Endothelial cell of umbilical vein (primary cell): ENCODE data around the gene SULT1E1.

Source experiments
- CTCF ChIP-seq, 2 donors: IDR thresholded peaks; 1 replicate in 1 of 2; 2 replicates in 1 of 2; pipeline ENCODE4 v1.5.1; 2011; ENCODE audit warnings: low read length in 2 of 2, mild to moderate bottlenecking in 2 of 2, moderate library complexity in 2 of 2, control low read depth in 1 of 2, inconsistent platforms in 1 of 2, low read depth in 1 of 2; ENCODE audit not compliant: insufficient read depth in 1 of 2; ENCODE audit errors: extremely low read depth in 1 of 2
- EZH2 ChIP-seq: IDR thresholded peaks from 2 replicates; pipeline ENCODE4 v1.6.1; 2012; ENCODE audit warnings: borderline replicate concordance, low read depth, mild to moderate bottlenecking, moderate library complexity, low read length, inconsistent platforms; ENCODE audit not compliant: severe bottlenecking

DNA sequence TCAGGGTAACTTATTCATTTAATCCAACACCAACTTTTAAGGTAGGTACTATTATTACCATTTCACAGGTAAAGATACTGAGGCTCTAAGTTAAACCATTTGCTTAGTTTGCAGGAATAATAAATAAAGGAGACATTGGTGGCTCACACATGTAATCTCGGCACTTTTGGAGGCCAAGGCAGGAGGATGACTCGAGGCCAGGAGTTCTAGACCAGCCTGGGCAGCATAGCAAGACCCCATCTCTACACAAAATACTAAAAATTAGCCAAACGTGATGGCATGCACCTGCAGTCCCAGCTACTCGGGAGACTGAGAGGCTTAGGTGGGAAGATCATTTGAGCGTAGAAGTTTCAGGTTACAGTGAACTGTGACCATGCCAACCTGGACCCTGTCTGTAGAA lies 37.7 kb downstream of the SULT1E1 start:
- TF ChIP-seq CTCF (IDR thresholded peaks at IDR 0.05; ENCODE audit: extremely low read depth in 1 of 2, insufficient read depth in 1 of 2, low read depth in 1 of 2, low read length in 2 of 2) = no peak
- no peak for TF ChIP-seq EZH2
